GM19452 (cell line): ENCODE results near the gene CREB5.

Source experiments
- ATAC-seq: cut with Tn5 transposase; IDR thresholded peaks from one replicate; pipeline ENCODE4 v1.9.1; 2021; ENCODE audit not compliant: unreplicated experiment

CREB5 gene

DNA sequence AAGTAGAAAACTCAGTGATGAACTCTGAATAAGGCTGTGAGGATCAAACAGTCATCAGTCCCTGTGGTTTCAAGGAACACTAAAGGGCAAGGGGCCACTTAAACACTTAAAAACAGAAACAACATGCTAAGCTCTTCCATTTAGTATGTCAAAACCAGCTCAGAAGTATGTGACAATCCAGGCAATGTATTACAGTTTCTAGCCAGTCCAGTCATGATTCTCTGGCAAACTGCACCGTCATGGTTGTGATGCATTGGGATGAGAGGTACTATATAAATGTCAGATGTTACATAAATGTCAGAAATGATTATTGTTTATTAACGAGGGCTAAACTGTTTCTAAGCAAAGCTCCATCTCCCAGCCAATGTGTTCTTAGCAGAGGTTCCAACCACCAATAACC lies 4.7 kb upstream of the CREB5 start:
- ATAC-seq: no peak

DNA sequence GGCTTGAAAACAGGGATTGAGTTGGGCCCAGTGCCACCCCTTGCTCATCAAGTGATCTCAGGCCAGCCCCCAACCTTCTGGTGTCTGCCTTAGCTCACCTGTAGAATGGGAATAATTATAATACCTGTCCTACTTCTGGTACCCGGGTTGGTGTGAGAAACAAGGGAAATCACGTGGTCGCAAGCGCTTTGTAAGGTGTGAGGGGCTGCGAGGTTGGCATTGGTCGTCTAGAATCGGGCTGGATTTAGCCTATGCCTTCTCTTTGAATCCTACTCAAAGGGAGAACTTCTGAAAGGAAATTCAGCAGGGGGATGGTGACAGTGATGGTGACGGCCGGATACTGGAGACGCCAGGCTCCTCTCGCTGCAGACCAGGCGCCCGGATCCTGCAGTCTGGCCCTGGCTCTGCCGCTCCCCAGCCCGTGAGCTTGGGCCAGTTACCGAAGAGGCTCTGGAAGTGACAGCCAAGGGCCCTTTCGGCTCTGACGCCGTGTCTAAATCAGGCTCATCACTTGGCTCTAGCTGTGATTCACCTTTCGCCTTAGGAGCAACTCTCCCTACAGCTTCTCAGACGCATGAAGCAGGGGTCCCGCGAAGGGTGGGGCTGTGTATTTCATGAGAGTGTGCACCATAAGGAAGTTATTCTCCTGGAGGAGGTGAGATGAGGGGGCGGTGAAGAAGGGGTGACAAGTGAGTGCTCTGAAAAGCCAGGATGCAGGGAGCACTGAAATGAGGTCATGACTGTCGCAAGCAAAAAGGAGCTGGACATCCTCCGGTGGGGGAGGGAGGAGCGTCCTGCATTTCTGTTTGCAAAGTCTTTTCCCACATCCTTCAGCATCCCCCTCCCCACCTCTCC lies 4.0 kb upstream of the CREB5 start:
- ATAC-seq: no peak

DNA sequence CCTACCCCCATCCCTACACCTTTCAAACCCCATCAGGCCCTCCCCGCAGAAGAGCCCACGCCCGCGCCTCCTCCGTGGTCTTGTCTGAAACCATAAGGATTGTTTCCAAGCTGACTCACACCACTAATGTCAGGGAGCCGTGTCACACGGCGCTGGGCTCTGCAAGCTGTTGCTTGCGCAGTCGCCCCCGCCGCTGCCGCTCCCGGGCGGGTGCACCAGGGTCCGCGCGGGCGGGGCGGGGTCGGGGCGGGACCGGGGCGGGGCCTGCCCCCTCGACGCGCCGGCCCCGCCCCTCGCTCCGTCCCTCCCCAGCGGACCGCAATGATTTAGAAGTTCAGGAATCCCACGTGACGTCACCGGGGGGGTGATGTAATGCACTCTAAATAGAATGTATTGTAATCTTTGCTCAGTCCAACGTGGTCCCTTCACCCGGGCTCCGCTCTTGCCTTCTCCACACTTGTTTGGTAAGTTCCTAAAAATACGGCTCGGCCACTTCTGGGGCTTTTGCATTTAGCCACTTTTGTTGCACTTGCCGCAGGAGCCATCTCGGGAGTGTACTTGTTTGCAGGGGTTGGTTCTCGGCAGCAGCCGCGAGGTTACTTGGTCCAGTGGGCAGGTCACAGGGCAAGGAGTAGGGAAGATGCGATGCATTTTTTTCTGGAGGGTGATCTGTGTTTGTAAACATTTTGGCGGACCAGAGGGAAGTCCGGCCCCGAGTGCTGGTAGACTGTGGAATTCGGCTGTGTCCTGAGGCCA lies 3.2 kb upstream of the CREB5 start:
- no peak for ATAC-seq

DNA sequence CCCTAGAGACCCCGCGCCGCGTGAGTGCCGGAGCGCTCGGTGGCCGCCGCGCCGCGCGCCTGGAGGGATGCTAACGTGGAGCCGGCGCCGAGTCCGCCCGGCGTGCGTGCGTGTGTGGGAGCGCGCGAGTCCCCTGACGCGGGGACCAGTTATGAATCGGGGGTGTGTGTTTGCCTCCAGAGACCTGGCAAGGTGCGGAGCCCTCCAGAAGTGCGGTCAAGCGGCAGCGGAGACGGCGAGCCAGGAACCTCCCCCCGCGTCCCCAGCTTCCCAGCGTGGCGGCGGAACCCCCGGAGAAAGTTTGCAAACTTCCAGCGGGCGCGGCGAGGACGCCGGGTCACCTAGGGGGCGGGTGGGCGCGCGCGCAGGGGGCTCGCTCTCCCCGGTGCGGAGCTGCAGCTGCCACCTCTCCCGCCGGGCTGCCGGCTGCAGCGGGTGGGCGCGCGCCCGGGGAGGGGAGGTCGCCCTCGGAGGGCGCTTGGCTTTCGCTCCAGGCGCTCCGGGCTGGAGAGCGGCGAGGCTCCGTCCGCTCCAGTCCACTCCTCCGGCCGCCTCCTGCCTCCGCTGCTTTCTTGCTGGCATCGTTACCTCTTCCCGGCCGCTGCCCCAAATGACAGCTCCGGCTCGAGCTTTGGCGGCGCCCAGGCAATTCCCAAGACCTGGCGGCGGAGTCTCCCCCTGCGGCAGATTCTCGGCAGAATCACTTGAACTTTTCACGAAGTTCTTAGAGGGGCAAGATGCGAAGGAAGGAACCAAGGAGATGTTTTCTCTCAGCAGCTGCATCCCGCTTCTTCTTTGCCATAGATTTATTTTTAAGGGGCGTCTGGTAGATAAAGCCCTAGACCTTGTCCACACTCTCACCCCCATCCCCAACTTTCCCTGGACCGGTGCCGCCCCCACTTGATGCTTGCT lies 2.3 kb upstream of the CREB5 start:
- ATAC-seq: no peak

DNA sequence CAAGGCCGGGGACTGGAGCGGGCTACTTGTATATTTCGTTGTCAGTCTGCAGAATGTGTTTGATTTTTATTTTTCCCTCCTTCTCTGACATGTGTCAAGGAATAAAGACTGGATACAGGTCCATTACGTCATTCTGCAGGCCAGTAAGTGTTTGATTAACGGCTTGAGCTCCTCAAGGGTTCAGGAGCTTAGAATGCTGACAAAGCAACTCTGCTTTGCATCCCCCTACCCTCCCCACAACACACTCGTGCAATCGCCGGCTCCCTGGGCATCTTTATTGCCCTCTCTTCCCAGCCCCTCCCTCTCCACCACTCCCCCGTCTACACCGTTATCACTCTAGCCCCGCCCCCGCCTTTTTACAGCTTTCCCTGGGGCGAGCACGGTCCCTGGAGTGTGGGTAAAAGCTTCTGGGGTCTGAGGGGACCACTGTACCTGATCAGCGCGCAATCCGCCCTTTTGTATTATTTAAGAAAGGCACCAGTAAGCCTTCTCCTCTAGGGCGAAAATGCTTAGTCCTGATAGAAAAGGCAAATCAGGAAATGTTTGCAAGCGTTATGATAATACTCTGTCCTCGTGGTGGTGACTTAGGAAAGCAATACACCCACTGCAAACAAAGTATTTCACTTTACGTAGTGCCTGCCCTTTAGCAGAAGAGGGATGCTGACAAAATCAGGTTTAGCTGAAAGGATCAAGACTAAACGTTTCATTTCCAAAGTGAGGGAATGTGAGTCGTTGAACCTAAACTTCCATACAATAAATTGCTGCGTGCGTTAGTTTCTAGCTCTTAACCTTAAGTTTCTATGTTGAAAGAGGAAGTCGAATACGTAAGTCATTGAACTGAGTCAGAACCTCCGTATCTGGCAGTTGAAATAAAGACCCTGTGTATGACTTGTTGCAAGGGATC lies 1.4 kb upstream of the CREB5 start:
- no peak for ATAC-seq

DNA sequence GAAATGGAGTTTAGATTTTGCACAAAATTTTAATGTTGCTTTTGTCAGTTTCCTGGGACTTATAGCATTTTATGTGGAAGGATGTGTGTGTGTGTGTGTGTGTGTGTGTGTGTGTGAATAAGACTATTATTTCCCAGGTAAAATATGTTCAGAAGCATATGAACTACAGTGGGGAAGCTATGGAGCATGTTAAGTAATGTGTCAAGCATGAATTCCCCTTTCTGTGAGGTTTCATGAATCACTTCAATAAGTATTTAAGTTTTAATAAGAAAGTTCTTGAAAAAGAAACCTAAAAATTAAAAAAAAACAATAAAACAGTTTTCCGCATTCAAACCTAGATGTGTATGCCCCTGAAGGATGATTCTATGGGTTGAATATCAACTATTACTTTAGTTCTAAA lies 693 bp downstream of the CREB5 start:
- ATAC-seq: no peak

DNA sequence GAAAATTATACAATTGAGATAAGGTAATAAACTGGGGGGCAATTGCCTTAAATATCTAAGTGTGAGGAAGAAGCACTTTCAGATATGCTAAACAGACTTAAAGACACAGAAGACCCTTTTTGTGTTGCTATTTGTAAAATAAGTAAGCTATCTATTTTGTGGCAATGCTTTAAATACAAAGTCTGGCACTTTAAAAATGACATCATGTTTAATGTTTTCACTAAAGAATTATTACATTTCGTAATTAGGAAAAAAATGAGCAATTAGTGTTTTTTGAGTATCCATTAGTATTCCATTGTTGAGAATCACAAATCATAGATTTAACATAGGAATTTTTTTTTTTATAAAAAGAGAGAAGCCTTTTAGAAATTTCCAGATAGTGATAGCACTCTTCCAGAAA lies 2.1 kb downstream of the CREB5 start:
- ATAC-seq: no peak

DNA sequence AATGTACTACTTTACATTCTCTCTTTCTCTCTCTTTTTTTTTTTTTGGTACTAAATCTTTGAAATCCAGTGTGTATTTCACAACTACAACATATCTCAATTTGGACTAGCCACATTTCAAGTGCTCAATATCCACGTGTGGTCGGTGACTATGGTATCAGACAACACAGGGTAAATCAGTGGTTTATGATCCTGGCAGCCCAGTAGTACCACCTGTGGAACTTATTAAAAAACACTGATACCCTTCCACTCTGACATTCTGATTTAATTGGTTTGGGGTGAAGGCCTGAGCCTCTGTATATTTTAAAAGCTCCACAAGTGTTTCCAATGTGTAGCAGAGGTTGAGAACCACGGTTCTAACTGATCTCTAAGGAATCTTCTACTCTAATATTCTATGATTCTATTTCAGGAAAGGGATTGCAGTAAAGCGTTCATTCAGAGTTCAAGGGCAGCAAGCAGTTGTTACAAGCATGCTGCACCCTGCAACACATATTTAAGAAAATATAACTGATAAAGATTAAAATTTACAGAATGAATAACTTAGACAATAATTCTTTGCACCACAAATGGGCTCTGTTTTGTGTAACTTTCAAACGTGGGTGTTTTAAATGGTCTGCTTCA lies 5.1 kb downstream of the CREB5 start:
- no peak for ATAC-seq

DNA sequence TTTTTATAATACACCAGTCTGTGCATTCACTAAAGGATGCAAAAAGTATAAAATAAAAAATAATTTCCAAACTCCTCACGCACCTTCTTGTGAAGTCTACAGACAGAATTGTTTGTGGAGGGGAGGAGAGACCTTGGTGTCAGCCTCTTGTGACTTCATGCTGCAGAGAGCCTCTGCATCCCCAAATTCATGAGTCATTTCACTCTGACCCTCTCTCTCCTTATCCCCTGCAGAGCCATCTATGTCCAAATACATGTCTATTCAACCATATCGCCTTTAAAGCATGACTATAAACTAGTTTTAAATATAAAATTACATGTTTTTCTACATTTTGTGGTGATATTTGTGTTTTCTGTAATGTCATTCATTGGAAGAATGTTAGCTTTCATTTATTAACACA lies 6.0 kb downstream of the CREB5 start:
- no peak for ATAC-seq

DNA sequence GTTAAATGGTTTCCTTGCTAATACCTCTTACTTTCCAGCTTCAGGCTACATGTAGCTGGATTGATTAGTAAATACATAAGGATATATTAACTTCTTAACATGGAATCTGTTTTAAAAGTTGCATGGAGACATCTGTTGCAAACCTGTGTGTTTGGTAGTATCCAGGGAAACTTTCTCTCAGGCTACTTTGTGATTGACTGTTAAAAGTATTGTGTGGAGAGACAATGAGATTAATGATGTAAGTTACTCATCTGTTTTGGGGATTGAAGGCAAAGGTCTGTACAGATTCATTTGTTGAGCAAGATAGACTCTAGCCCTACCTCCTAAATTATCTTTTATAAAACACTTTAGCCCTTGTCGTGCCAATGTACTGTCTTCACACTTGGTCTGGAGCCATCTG lies 6.6 kb downstream of the CREB5 start:
- ATAC-seq: no peak

DNA sequence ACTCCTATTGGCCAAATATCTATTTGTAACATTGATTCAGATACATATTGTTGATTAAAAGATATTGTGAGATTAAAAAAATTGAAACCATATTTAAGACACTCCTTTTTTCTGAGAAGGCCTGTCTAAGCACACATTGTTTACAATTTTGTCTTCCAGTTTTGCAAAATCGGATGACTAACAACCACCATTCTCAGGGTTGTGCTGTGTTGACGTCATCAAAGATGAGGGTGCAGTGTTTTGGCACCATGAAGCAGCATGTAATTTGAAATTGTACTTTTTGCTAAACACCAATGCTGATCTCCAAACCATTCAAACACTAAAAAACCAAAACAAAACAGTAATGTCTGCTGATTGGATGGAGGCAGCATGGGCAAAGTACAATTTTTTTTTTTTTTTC lies 7.4 kb downstream of the CREB5 start:
- no peak for ATAC-seq

DNA sequence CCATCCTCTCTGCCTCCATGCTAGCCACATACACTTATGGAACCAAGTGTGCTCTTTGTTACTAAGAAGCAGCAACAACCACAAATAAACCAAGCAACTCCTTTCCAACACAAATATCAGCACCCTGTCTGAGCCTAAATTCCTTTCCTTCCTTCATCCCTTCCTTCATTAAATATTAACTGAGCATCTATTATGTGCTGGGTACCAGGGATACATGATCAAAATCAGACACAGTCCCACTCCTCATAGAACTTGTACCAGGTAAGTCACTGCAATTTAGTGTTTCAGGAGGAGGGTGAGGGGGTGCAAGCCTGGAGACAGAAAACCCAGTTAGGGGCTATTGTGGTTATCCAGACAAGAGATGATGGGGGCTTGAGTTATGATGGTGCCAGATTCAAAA lies 10.8 kb downstream of the CREB5 start:
- ATAC-seq: no peak

DNA sequence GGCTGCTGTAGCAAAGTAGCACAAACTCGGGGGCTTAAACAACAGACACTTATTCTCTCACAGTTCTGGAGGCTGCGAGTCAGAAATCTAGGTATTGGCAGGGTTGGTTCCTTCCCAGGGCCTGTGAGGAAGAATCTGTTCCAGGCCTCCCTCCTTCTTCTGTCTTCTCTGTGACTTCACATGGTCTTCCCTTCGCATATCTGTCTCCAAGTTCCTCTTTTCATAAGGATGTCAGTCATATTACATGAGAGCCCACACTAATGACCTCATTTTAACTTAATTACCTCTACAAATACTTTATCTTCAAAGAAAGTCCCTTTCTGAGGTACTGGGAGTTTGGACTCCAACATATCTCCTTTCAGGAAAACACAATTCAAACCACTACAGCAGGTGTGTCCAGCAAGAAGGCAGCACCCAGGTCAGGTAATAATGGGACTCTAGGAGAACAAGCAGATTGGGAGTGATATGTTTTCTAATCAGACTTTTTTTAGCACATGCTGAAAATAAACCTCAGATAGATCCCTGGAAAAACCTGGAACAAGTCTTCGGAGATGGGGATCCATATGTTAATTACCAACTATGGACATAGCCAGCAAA lies 11.7 kb downstream of the CREB5 start:
- no peak for ATAC-seq

DNA sequence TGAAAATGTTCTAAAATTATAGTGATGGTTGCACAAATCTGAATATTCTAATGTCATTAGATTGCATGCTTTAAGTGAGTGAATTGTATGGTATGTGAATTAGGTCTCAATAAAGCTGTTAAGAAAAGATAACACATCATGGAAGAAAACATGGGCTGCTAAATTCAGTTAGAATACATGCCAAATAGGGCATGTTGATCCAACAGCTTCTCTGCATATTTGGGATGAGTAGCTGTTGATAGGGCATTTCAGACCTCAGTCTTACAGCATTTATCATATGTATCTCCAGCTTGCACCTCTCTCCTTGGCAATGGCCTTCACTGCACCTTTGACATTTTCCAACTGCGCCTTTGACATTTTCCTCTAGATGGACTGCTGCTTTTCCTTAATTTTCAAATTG lies 13.2 kb downstream of the CREB5 start:
- ATAC-seq: no peak

DNA sequence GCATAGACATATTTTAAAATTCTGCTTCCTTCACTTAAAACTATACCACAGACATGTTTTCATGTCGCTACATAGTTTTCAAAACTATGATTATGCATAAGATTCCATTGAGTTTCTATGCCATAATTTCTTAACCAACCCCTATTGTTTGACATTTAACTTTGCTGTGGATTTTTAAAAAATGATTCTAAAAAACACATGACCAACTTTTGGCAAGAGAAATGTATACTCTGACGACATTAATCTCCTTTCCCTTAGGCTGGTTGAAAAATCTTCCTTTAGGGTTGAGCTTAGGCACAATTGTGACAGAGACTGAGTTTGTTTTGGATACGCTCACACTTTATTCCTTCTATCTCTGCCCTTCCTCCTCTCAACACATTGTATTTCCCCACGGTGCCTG lies 14.9 kb downstream of the CREB5 start:
- ATAC-seq: no peak

DNA sequence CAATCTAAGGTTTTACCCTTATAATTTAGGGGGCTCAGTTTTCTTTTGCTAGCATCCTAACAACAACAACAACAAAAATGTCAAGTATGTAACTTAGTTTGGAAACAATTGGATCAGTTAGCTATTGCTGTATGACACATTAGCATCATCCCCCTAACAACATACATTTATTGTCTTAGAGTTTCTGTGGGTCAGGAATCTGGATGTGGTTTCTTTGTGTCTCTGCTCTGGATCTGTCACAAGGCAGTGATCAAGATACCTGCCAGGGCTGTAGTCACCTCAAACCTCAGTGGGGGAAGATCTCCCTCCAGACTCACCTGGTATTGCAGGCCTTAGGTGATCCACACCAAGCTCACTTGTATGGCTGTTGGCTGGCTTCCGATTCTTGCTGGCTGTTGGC lies 18.3 kb downstream of the CREB5 start:
- ATAC-seq: no peak

DNA sequence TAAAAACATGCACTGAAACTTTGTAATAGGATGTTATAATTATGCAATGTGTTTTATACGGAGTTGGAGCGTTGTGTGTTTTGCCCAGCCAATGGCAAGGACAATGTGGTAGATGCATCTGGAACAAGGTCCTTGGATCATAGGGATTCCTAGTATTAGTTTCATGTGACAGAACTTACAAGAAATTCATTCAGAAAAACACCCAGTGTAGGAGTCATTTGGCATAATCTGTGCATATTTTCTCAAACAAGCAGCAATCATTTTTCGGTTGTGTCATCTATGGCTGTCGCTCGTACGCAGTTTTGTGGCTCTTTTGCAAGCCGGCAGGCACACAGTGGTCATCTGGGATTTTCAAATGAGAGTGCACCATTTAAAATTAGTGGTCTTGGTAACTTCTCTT lies 19.8 kb downstream of the CREB5 start:
- ATAC-seq: no peak

DNA sequence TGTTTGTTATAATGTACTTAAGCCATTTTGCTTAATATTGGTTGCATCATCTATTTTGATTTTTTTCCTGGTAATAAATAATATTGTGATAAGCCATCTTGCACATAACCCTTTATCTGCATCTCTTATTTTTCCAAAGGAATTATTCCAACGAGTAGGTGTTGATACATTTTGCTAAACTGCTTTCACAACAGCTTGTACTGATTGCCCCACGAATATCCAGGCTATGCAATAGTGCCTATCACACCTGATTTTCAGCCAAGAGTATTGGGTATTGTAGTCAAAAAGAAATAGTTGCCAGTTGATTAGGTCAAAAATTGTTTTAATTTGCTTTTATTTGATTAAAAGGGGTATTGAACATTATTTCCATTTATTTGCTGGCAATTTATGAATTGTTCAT lies 20.7 kb downstream of the CREB5 start:
- ATAC-seq: no peak

DNA sequence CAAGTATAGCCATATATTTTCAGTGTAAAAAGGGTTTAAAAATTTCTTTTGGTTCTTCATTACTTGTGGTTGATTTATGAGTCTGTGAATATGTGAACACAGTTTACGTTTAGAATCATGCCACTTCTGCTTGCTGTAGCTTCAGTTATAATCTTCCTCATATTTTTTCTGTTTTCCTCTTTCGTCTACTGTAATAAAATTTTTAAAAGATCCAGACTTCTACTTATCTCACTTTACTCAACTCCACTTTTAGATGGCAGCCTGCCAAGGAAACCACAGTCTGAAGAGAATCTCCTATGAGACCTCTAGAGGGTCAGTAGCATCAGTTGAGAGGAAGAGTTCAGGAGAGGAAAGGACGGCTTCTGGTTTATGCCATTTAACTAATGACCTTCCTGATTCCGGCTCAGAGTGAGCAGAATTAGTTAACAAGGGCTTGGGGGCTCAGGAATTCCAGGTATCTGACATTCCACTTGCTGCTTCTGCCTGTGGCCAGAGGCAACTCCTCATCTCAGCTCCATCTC lies 21.4 kb downstream of the CREB5 start:
- ATAC-seq: no peak
